ENCODE results near the gene ALOX5.

Gene ALOX5

DNA sequence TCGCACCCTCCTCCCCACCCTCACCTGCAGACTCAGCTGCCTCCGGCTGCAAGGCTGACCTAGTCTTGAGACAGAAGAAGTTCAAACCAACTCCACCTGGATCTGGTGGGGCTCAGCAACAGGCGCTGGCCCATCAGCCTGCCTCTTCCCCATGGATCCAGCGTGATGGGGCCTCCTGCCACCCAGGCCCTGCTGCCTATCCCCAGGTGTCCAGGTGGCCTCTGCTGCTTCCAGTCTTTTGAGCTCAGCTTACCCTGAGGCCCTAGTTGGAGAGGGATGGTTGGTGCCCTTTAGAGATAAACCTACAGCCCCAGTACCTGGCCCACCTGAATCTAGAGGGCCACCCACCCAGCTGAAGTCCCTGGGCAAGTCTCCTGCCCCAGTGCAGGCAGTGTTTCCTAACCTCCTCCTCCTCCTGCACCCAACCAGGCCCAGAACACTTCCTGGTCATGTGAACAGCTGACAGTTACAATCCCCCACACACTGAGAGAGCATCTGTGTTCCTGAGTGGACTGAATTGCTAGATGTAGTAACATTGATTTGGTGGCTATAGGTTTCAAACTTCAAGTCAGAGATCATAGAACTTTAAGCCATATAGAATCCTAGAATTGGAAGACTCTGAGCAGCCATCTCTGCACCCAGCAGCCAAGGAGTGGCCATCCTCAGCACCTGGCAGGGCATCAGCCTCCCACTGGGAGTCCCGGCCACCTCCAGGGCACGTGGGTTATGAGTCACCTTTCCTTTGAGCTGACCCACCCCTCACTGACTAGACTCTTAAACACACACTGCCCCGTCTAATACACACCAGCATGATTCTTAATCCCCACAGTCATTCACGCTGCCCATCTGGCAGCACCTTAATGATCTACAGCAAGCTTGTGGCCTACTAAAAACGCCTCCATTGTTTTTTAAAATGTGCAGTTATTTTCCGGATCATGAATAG, 51.9 kb downstream of the ALOX5 start:
- no peak for DNase-seq

DNA sequence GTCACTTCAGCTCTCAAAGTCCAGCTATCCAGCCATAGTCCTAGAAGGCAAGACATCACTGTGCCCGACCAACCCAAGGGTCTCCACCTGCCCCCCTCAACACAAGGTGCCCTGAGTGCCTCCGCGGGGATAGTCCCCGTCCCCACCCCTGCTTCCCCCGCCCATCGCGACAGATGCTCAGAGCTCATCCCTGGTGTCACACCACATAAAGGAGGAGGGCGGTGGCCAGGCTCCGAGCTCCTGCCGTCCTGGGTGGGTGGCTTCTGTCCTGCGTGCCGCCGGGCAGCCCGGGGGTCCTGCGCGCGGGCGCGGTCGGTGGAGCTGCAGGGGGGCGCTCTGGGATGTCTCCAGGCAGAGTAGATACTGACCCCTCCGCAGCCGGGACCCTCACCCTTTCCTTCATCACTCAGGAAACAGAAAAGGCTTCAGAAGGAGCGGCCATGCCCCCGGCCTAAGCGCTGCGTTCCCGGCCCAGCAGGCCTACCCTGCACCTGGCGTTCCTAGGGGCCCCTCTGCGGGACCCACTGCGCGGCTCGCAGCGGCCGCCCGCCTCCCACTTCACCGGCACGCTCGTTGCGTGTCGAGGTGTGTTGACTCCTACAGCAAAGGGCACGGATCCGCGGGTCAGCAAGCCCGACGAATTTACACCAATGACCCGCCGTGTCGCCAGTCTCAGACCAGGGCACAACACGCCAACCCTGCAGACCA, 53.4 kb downstream of the ALOX5 start:
- DNase-seq = no peak

DNA sequence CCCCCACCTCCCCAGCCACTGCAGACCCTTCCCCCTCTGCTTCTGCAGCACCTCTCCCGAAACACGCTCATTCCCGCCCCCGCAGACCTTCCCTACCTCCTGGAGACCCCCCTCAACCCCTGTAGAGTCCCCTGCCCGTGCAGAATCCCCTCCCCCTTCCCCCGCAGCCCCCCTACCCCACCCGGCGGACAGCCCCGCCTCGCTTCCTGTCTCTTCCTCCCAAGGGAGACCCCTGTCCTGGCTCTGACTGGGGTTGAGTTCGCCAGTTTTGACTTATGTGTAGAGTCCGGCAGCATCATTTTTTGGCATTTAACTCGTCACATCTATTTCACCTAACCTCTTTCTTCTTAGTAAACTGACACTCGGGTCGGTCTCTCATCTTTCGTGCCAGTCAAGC, 54.0 kb downstream of the ALOX5 start:
- no peak for DNase-seq

DNA sequence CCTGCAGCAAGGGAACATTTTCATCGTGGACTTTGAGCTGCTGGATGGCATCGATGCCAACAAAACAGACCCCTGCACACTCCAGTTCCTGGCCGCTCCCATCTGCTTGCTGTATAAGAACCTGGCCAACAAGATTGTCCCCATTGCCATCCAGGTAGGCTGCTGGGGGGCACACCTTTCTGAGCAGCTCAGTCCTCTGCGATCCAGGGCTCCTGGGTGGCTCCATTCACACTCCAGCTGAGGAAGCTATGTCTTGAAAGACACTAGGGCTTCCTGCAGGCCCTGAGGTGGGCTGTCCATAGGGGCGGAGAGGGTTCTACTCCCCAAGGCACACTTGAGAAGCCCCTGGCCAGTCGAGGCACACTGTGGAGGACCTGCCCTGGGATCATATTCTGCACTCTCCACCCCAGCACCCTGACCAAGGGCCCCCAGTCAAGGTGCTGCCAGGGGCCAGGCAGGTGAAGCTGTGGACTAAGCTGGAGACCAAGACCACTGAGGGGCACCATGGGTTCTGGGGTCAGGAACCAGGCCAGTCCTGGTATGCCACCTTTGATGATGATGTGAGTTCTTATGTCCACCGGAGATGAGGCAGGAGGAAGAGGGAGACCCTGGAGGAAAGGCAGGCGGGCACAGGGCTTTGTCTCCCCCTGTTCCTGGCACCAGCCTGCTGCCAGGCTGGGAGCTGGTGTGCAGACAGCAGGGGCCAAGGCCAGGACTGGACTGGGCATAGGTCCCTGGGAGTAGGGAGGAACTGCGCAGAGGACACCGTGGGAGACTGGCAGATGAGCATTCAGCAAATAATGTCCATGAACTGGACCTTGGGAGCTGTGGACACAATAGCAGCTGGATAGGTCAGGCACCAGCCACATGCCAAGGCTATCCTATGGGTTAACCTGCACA, 54.8 kb downstream of the ALOX5 start:
- DNase-seq = no peak

DNA sequence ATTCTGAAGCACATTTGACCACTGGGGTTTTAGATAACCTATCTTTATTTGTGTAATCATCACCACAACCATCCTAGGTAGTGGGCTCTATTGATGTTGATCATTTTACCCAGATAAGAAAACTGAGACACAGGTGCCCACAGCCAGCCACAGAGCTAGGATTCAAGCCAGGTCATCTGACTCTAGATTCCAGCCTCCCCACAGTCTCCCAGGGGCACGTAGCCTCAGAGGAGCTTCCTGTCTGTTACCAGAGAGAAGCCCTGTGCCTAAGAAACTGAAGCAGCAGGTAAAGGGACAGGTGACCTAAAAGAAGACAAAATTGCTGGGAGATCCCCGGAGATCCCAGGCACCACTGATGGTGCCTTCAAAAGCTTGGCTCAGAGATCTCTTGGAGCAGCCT, 55.8 kb downstream of the ALOX5 start:
- no peak for DNase-seq

DNA sequence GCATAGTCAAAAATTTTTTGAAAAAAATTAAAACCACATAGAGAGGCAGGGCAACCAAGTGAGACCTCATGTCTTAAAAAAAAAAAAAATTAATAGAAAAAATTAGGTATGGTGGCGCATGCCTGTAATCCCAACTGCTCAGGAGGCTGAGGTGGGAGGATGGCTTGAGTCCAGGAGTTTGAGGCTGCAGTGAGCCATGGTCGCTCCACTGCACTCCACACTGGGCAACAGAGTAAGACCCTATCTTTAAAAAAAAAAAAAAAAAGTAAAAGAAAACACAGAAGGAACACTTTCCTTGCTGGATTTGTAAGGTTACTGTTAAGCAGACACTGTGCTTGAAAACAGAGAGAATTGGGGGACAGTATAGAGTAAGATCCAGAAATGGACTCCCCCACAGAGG, 58.1 kb downstream of the ALOX5 start:
- no peak for DNase-seq

DNA sequence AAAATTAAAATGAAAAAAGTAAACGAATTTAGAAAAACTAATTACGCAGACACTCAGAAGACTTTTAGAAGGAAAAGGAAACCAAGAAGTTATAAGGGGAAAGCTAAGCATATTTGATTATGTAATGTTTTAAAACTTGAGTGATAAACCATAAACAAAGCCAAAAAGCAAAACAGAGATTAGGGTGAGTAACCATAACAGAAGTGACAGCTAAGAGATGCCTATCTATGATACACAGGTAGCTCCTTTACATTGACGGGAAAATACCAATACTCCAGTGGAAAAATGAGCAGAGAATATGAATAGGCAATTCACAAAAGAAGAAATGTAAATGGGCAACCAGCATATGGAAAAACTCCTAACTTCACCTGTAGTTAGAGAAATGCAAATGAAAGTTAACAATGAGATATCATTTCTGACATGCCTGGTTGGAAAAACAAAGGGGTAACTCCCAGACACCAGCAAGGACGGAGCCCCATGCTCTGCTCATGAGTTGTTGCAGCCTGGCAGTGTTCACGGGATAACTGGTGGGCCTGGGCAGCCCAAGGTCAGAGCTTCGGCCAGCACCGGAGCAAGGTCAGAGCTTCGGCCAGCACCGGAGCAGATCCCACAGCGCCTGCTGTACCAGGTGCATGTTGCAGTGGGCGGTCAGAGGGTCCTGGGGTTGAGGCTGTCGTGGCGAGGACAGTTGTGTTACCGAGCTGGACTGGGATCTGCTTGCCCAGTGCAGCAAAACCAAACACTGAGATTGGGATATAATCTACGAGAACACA, 58.9 kb downstream of the ALOX5 start:
- no peak for DNase-seq

DNA sequence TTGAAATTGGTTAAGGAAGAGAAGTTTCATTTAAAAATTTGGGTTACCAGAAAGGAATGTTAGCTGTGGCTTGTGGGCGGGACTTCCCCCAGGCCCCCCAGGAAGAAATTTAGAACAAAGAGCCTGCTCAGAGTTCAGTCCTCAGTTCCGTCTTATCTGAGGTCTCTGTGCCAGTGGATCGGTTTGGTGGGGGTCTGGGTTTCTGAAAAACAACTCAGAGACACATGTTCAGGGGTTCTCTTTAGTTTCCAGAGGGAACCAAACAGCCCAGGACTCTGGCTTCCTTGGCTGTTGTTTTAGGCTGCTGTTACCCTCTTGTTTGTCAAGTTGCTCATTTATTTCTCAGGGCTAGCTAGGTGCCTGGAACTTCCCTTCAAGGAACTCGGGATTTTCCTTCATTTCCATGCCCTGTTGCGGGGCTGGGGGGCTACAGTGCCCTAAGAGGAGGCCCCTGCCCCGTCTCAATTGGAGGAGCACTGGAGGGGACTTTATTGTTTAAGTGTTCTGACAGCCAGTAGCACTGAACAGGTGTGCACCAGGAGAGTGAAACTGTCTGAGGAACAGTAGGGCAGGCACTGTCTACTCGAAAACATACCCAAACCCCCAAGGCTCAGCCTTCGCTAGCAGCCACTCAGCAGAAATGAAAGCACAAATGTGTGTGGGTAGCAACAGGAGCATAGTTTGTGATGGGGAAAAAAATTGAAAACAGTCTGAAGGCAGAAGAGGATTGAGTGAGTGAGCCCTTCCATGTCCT, 59.9 kb downstream of the ALOX5 start:
- DNase-seq = no peak

DNA sequence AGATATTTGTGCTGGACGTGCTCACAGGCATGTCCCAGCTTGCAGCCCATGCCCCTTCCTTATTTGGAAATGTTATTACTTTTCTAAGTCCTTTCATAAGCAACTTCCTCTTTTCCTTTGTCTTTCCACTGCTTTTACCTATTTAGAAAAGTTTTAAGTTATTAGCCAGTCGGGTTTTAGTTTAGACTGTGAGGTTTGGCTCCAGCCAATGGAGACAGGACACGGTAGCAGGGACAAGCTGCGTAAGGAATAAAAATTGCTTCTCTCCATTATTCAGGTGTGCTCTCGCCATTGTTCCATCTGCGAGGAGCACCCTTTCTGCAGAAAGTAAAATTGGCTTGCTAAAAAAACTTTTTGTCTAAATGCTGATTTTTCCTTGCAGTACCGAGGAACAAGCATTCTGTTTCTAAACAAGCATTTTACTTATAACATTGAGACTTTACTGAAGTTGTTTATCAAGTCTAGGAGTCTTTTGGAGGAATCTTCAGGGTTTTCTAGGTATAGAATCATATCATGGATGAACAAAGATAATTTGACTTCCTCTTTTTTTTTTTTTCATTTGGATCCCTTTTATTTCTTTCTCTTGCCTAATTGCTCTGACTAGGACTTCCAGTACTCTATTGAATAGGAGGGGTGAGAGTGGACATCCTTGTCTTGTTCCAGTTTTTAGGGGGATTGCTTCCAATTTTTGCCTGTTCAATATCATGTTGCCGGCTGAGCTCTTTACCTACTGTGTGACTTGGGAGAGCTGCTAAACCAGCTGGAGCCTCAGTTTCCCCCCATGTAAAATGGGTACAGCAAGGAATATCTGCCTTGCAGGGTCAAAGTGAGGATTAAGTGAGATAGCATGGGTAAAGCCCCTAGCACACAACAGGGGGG, 63.8 kb downstream of the ALOX5 start:
- no peak for DNase-seq

DNA sequence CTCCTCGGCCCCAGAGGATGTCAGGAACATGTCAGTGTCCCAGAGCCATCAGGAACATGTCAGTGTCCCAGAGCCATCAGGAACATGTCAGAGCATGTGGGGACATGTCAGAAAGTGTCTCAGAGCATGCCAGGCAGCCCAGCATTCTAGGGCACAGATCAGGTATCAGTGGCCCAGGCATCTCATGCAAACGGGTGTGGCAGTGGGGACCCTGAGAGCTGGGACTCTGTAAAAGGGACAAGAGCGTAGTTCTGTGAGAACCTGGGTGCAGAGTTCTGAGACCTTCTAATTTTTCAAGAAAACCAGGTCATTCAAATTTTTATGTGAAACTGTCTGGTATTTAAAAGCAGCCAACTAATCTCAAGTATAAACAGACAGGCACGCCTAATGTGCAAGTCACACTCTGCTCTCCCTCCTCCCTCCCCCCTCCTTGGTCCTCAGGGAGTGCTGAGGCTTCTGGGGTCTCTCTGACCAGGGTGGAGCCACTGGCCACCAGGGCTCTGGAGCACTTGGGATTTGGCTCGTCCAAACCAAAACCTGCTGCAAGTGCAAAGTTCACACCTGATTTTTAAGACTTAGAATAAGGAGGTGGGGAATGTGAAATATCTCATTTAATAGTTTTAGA, 64.6 kb downstream of the ALOX5 start:
- no peak for DNase-seq

DNA sequence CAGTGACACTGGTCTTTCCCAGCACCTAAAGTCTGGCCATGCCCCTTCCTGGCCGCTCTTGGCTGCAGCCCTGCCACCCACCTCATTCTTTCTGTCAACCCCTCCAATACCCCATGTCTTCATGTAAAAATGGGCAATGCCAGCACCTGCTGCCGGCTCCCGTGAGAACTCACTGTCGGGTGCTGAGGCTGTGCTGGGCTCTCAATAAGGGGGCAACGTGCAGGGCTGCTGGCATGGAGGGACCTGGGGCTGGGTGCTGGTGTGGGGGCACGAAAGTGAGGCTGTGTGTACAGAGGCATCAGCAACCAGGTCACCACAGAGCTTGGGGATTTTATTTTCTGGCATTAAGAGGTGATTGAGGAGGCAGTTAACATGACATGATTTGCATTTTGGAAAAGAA, 65.3 kb downstream of the ALOX5 start:
- DNase-seq = no peak

DNA sequence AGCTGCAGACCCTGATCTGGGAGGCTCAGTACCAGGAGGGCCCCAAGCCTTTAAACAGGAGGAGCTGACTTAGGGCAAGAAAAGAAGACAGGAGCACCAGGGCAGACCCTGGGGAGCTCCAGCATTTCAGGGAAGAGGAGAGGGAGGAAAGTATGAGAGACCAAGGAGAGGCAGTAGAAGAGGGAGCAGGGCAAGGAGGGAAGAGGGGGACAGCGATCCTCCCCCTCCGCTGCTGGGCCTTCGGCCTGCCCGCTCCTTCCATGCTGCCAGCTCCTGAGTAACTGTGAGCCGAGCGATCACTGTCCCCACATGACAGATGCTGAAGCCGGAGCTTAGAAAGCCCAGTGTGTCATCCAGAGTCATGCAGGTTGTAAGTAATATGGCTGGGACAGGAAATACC, 65.9 kb downstream of the ALOX5 start:
- DNase-seq = no peak

DNA sequence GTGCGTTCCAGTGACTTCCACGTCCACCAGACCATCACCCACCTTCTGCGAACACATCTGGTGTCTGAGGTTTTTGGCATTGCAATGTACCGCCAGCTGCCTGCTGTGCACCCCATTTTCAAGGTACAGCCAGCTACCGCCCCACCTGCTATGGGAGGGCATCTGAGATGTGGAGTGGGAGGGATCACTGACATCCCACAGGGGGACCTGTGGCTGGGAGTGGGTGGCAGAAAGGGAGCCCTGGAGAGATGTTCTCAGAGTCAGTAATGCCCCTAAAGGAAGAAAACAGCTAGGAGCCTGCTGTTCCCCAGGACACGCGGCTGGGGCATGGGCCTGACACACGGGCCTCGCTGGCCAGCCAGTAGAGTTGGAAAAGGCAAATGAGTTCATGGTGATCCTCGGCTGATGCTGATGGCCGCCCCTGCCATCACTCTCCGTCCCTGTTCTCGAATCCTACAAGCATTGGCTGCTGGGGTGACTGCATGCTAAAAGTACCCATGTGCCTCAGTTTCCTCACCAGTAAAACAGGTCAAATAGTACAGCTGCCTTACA, 66.6 kb downstream of the ALOX5 start:
- no peak for DNase-seq

DNA sequence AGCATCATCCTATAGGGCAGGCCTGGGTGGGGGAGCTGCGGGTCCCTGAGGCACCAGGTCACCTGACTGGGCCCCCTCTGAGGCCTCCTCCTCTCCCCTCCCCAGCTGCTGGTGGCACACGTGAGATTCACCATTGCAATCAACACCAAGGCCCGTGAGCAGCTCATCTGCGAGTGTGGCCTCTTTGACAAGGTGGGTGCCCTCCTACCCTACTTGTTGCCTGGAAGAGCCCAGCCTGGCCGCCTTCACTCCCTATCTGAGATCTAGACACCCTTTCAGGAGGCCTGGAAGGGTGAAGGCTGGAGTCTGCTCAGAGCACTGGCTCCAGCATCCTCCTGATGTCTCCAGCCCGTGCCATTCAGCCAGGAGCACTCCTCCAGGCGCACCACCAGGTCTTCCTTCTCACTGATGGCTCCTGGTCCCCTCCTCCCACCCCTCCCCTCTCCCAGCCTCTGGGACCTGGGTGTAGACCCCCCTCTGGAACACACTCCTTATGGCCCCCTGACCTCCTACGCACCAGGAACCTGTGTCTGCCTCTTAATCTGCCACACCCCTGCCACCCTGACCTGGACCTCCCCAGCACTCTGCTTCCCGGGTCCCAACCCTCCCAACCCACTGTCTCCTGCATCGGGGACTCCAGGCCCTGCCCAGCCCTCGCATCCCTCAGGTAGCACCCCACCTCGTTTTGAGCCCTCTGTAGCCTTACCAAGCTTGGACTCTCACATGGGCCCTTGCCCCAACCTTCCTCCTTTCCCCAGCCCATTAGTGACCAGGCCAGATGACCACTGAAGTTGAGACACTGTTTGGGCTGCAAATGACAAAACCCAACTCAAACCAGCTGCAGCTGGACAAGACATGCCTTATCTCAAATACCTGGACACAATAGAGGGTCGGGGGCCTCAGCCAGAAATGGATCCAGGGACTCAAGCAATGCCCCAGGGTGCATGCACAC, 67.5 kb downstream of the ALOX5 start:
- no peak for DNase-seq

DNA sequence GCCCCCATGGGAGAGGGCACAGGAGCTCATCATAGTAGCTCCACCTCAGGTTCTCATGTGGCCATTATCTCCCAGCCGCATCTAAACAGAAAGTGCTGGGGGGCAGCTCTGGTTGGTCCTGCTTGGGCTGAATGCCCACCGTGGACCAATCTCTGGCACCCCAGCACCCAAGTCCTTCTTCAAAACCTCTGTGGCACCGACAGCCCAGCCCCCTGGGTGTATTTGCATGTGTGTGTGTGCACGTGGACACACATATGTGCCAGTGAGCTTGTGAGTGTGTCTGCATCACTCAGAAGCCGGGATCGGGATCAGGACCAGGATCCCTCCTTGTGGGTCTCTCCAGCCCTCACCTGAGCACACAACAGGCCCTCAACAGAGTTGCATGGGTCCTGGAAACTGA, 68.2 kb downstream of the ALOX5 start:
- no peak for DNase-seq

DNA sequence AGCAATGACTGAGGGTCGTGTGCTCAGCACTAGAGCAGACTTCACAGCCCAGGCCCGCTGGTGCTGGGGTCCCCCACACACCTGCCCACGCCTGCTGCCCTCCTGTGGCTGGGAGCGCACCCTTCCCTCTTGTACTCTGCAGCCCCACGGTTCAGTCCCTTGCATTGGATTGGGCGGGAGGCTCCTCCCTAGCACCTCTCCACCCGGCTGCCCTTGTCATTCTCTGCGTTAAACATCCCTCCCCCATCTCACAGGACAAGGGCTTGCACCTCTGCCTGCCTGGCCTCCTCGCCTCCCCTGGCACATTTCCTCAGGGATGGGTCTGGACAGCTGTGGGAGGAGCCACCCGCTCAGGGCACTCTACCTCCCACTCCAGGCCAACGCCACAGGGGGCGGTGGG, 68.6 kb downstream of the ALOX5 start:
- no peak for DNase-seq

DNA sequence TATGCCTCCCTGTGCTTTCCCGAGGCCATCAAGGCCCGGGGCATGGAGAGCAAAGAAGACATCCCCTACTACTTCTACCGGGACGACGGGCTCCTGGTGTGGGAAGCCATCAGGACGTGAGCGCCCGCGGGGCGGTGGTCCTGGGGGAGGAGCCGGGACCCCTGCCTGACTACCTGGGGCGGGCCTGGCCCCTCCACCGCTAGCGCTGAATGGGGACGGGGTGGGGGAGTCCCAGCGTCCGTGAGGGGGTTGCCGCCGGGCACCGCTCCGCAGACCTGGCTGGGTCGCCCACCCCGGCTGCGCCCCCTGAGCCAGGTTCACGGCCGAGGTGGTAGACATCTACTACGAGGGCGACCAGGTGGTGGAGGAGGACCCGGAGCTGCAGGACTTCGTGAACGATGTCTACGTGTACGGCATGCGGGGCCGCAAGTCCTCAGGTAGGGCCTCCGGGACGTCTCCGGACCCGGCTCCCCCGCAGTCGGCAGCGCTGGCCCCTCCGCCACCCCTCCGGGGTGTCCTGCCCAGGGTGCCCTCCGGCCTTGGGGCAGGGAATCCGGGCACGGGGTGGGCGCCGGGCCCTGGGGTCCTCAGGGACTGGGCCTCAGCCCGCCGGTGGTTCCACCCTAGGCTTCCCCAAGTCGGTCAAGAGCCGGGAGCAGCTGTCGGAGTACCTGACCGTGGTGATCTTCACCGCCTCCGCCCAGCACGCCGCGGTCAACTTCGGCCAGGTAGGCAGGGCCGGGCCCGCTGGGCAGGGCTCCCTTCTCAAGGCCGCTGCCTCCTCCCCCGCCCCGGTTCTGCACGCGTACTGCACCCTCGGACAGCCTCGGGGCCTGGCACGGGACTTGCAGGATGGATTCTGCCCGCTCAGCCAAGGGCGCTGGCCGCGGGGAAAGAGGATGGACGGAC, 69.3 kb downstream of the ALOX5 start:
- no peak for DNase-seq

DNA sequence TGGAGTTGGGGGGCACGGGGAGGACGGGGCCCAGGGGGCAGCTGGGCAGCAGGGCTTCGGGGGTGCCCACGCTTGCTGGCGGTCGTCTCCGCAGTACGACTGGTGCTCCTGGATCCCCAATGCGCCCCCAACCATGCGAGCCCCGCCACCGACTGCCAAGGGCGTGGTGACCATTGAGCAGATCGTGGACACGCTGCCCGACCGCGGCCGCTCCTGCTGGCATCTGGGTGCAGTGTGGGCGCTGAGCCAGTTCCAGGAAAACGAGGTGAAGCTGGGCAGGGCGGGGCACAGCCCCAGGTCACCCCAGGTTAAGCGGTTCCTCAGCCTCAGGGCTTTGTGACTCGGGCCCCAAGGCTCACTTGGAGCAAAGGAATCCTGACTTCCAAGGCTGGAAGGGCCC, 70.0 kb downstream of the ALOX5 start:
- DNase-seq = no peak
